OCI-LY7 (cell line): Measurements from ENCODE around the gene MS4A8. TPM values are rescaled to one million over a fixed set of nuclear protein-coding genes. Genes with fewer than 3 reads are reported as not detected.
"Not testable (repeated sequence)": the region's sequence is repeated elsewhere in the genome, so short reads cannot be mapped to it uniquely, and the experiment has no call there.

ENCODE experiments used
- BruUV-seq: library from RNA; stranded (reverse); fragments of 400-500 nt; replicated peaks from 2 replicates; lab custom pipeline; 2021; lab: Mats Ljungman, UMichigan
- CTCF ChIA-PET: fragments of 300-600 bp; sonication (Branson Sonifier 250); formaldehyde crosslinking; loops from one replicate; lab custom pipeline; 2022; ENCODE audit warnings: antibody characterized with exemption; ENCODE audit not compliant: unreplicated experiment; lab: Charles Lee
- POLR2A ChIA-PET: fragments of 300-600 bp; sonication (Branson Sonifier 250); formaldehyde crosslinking; loops from one replicate; lab custom pipeline; 2022; ENCODE audit warnings: antibody characterized with exemption; lab: Charles Lee
- DNase-seq: peaks from one replicate; pipeline ENCODE4 v3.0.0-alpha.2; 2015; ENCODE audit warnings: low spot score
- H2AFZ ChIP-seq: fragments of 200-600 bp; sonication (generic), shearing (Covaris generic); 2 replicates; pipeline ENCODE4 v1.6.1; 2014; ENCODE audit warnings: mild to moderate bottlenecking, antibody characterized with exemption, low read length, moderate library complexity
- H3K27ac ChIP-seq: fragments of 200-600 bp; sonication (generic); 2 replicates; pipeline ENCODE4 v1.5.1; 2014; ENCODE audit warnings: mixed run types, low read depth, mild to moderate bottlenecking, moderate library complexity, low read length, inconsistent platforms; ENCODE audit not compliant: poor library complexity, severe bottlenecking
- H3K36me3 ChIP-seq: fragments of 200-600 bp; sonication (generic); 2 replicates; pipeline ENCODE4 v1.6.1; 2014; ENCODE audit warnings: mild to moderate bottlenecking, antibody characterized with exemption, low read length, moderate library complexity, mixed read lengths; ENCODE audit not compliant: insufficient read depth
- H3K4me1 ChIP-seq: fragments of 200-600 bp; sonication (generic); 2 replicates; pipeline ENCODE4 v1.5.1; 2014; ENCODE audit warnings: mild to moderate bottlenecking, low read length; ENCODE audit not compliant: insufficient read depth, poor library complexity, severe bottlenecking
- H3K4me2 ChIP-seq: fragments of 200-600 bp; sonication (generic); 2 replicates; pipeline ENCODE4 v1.6.1; 2014; ENCODE audit warnings: mild to moderate bottlenecking, low read length
- H3K4me3 ChIP-seq: fragments of 200-600 bp; sonication (generic); 2 replicates; pipeline ENCODE4 v1.5.1; 2014; ENCODE audit warnings: mild to moderate bottlenecking, low read depth, low read length; ENCODE audit not compliant: poor library complexity, severe bottlenecking
- H3K79me2 ChIP-seq: fragments of 200-600 bp; sonication (generic); 2 replicates; pipeline ENCODE4 v1.6.1; 2016; ENCODE audit warnings: low read depth, mild to moderate bottlenecking, low read length, moderate library complexity, mixed read lengths; ENCODE audit not compliant: insufficient read depth
- H3K9me2 ChIP-seq: fragments of 200-600 bp; sonication (generic); 2 replicates; pipeline ENCODE4 v1.6.1; 2016; ENCODE audit warnings: mild to moderate bottlenecking, low read length, mixed read lengths; ENCODE audit not compliant: insufficient read depth
- H3K9me3 ChIP-seq: fragments of 200-600 bp; sonication (generic); 2 replicates; pipeline ENCODE4 v1.6.1; 2014; ENCODE audit warnings: mild to moderate bottlenecking, mixed run types, low read length, mixed read lengths
- H4K20me1 ChIP-seq: fragments of 200-600 bp; sonication (generic); 2 replicates; pipeline ENCODE4 v1.6.1; 2014; ENCODE audit warnings: mild to moderate bottlenecking, antibody characterized with exemption, low read length, moderate library complexity, mixed read lengths; ENCODE audit not compliant: insufficient read depth
- EZH2phosphoT487 ChIP-seq: fragments of 200-600 bp; sonication (generic); IDR thresholded peaks from 2 replicates; pipeline ENCODE4 v1.6.1; 2018; ENCODE audit warnings: low read depth, borderline replicate concordance, mild to moderate bottlenecking, mixed run types, antibody characterized with exemption, low read length, moderate library complexity, mixed read lengths
- intact Hi-C: fragments of 100-400 bp; cut with micrococcal nuclease; formaldehyde crosslinking; loops from one replicate; pipeline ENCODE4 v1.10.0; 2022; ENCODE audit not compliant: unreplicated experiment
- total RNA-seq, 2 experiments: library from RNA; depleted of rRNA in 1 of 2; stranded (reverse); fragments of >200 nt in 1 of 2; shearing (Covaris generic) in 1 of 2; gene quantifications; 2 replicates each; pipeline ENCODE4 v1.2.3, GENCODE V29; 2014 to 2022
- TF ChIP-seq, protein P1 (sequence below): fragments of 200-600 bp; sonication (generic); conservative IDR thresholded peaks from 2 replicates; pipeline ENCODE4 v1.5.1; 2014; ENCODE audit warnings: mild to moderate bottlenecking, antibody characterized with exemption, low read length, moderate library complexity, mixed read lengths

MS4A8 gene
- total RNA-seq, 2 experiments from 2014 or later, result not detected

DNA sequence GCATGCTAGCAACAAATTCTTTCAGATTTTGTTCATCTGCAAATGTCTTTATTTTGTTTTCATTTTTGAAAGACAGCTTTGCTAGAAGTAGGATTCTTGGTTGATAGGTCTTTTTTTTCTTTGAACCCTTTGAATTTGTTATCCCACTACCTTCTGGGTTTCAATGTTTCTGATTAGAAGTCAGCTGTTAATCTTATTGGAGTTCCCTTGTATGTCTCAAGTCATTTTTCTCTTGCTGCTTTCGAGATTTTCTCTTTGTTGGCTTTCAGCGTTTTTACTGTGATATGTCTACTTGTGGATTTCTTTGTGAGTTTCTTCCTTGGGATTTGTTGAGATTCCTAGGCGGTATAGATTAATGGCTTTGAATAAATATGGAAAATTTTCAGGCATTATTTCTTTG lies 27.2 kb upstream of the MS4A8 start:
- H3K4me2 ChIP-seq, result no peak overlapping the region
- no peaks in the 10 kb centered on the region for H3K4me1 ChIP-seq
- ChIA-PET POLR2A (no interaction called here), CTCF (no interaction called here)
- no peaks in the 10 kb centered on the region for H3K79me2 ChIP-seq
- intact Hi-C loops, result no loop called here
- H3K4me3 ChIP-seq, result no peak overlapping the region
- DNase-seq, result no peak
- H3K27ac ChIP-seq, result no peak overlapping the region
- H3K9me3 ChIP-seq, result peaks cover 12% of the 10 kb centered on the region; the same call in 1 of the 2 replicates
- no peaks in the 10 kb centered on the region for H3K9me2 ChIP-seq
- BruUV-seq, result no TSS peak
- H4K20me1 ChIP-seq, result no peaks in the 10 kb centered on the region
- TF ChIP-seq, protein P1, sequence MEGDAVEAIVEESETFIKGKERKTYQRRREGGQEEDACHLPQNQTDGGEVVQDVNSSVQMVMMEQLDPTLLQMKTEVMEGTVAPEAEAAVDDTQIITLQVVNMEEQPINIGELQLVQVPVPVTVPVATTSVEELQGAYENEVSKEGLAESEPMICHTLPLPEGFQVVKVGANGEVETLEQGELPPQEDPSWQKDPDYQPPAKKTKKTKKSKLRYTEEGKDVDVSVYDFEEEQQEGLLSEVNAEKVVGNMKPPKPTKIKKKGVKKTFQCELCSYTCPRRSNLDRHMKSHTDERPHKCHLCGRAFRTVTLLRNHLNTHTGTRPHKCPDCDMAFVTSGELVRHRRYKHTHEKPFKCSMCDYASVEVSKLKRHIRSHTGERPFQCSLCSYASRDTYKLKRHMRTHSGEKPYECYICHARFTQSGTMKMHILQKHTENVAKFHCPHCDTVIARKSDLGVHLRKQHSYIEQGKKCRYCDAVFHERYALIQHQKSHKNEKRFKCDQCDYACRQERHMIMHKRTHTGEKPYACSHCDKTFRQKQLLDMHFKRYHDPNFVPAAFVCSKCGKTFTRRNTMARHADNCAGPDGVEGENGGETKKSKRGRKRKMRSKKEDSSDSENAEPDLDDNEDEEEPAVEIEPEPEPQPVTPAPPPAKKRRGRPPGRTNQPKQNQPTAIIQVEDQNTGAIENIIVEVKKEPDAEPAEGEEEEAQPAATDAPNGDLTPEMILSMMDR, result no peak
- no peak for TF ChIP-seq EZH2phosphoT487
- H2AFZ ChIP-seq, result no peak overlapping the region
- no peaks in the 10 kb centered on the region for H3K36me3 ChIP-seq

DNA sequence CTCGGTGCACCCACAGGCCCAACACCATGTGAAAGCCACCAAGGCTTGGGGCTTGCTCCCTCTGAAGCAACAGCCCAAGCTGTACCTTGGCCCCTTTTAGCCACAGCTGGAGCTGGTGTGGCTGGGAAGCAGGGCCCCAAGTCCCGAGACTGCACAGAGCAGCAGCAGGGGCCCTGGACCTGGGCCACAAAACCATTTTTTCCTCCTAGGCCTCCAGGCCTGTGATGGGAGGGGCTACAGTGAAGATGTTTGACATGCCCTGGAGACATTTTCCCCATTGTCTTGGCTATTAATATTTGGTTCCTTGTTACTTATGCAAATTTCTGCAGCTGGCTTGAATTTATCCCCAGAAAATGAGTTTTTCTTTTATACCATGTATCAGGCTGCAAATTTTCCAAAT lies 21.2 kb upstream of the MS4A8 start:
- H3K27ac ChIP-seq, H4K20me1 ChIP-seq, H3K9me3 ChIP-seq, H3K9me2 ChIP-seq, H3K4me2 ChIP-seq, H3K4me3 ChIP-seq, intact Hi-C loops, POLR2A ChIA-PET, H2AFZ ChIP-seq, H3K36me3 ChIP-seq, BruUV-seq, H3K4me1 ChIP-seq, CTCF ChIA-PET, DNase-seq, H3K79me2 ChIP-seq: not testable (repeated sequence)

DNA sequence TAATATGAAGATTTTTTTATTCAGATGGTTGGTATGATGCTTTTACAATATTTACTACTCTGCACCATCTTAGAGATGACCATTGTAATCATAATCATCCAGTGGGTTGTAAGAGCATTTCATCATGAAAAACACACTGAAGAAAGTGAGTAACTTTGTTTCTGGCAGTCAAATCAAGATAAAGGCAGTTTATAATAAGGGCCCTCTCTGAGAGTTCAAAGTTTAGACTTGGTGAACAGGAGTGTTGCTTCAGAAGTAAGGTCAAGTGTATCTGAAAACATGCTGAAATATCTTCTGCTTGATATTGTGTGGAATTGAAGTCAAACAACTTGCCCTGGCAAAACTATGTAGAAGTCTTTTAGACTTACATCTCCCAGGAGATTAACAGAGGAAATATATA lies 19.5 kb upstream of the MS4A8 start:
- ChIA-PET CTCF (no interaction called here), POLR2A (no interaction called here)
- no peak for TF ChIP-seq EZH2phosphoT487
- Histone ChIP-seq H3K79me2 (no peaks in the 10 kb centered on the region), H3K4me3 (no peak overlapping the region), H3K4me1 (peaks cover 12% of the 10 kb centered on the region), H3K36me3 (no peaks in the 10 kb centered on the region), H3K9me2 (no peaks in the 10 kb centered on the region), H3K27ac (no peak overlapping the region), H4K20me1 (no peaks in the 10 kb centered on the region), H2AFZ (no peak overlapping the region), H3K9me3 (no peaks in the 10 kb centered on the region), H3K4me2 (no peak overlapping the region)
- no peak for DNase-seq
- no TSS peak for BruUV-seq
- intact Hi-C loops, result no loop called here
